HG03342 (cell line): Measurements from ENCODE around the gene DNAH6.
"Not testable (repeated sequence)": the region's sequence is repeated elsewhere in the genome, so short reads cannot be mapped to it uniquely, and the experiment has no call there.

Experiments
- ATAC-seq: cut with Tn5 transposase; IDR thresholded peaks from one replicate; pipeline ENCODE4 v1.9.1; 2021; ENCODE audit warnings: mild to moderate bottlenecking, moderate library complexity; ENCODE audit not compliant: unreplicated experiment

Gene DNAH6, protein sequence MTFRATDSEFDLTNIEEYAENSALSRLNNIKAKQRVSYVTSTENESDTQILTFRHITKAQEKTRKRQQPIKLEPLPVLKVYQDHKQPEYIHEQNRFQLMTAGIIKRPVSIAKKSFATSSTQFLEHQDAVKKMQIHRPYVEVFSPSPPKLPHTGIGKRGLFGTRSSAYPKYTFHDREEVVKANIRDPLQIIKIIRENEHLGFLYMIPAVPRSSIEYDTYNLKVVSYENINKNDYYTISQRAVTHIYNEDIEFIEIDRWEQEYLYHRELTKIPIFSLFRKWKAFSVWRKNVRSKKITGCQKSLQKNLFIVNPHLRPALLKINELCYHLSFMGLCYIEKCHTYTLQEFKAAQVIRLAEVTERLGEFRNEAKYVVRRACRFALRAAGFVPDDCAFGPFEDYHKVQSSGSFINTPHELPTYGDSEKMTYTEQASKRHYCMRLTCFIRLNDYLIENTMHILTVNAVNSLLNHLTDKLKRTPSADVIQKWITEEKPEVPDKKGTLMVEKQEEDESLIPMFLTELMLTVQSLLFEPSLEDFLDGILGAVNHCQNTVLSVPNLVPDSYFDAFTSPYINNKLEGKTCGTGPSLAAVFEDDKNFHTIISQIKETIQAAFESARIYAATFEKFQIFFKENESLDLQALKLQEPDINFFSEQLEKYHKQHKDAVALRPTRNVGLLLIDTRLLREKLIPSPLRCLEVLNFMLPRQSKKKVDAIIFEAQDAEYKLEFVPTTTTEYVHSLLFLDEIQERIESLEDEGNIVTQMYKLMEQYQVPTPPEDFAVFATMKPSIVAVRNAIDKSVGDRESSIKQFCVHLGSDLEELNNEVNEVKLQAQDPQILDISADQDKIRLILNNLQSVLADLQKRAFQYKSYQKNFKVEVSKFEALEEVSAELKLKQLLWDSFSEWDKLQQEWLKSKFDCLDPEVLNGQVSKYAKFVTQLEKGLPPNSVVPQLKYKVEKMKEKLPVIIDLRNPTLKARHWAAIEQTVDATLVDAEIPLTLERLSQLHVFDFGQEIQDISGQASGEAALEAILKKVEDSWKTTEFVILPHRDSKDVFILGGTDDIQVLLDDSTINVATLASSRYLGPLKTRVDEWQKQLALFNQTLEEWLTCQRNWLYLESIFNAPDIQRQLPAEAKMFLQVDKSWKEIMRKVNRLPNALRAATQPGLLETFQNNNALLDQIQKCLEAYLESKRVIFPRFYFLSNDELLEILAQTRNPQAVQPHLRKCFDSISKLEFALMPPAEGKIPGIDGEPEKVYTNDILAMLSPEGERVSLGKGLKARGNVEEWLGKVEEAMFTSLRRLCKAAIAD (N-terminal part only)

DNA sequence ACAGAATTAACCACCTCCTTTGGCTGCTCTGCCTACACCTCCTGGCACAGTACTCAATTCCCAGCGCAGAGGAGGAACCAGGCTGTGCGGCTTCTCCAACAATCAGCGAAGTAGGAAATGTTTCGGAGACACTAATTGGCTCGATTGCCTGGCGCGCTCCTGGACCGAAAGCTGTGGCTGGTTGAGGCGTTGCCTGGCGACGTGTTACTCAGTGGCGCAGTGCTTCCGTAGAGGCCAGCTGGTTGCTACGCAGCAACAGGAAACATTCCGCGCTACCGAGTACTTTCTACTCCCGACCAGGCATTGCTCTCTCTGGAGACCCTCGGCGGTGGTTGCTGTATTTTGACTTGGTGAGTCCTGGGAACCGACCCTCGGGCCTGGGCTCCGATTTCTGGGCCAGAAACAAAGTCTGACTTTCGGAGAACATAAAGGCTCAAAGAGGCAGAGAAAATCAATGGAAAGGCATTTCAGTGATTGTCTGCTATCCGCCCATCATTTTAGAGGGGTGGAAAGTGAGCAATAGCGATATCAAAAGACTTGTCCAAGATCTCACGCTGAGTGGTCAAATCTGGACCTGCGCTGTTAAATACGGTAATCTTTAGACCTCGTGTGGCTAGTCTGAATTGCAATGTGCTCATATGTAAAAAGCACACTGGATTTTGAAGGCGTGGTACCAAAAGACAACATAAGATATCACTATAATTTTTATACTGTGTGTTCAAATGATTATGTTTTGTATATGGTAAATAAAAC, at the start of gene DNAH6:
TSS of gene DNAH6 (plus strand) at position 265 of the 753 bp plus-strand sequence. CDS start 1,329 bp downstream, outside the sequence.
- peak; percentile 100 for ATAC-seq

- no peak for ATAC-seq
Measured at GRCh38 chr2:84467389-84467788, 48.9 kb upstream of the DNAH6 start.

DNA sequence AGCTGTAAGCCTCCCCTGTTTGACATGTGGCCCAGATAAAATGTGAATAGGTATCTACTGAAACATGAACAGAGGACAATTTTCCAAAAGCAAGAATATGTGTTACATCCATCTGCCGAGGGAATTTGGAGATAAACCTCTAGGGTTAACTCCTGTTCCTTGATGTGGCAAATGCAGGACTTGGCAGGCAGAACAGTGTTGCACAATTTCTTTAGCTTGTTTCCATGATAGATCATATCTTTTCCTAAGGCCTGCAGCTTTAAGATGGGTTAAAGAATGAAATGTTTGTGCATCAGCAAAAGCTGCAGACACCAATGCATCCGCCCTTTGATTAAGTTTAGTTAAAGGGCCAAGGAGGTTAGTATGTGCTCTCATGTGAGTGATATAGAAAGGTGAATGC, 43.9 kb upstream of the DNAH6 start:
- not testable (repeated sequence) for ATAC-seq

DNA sequence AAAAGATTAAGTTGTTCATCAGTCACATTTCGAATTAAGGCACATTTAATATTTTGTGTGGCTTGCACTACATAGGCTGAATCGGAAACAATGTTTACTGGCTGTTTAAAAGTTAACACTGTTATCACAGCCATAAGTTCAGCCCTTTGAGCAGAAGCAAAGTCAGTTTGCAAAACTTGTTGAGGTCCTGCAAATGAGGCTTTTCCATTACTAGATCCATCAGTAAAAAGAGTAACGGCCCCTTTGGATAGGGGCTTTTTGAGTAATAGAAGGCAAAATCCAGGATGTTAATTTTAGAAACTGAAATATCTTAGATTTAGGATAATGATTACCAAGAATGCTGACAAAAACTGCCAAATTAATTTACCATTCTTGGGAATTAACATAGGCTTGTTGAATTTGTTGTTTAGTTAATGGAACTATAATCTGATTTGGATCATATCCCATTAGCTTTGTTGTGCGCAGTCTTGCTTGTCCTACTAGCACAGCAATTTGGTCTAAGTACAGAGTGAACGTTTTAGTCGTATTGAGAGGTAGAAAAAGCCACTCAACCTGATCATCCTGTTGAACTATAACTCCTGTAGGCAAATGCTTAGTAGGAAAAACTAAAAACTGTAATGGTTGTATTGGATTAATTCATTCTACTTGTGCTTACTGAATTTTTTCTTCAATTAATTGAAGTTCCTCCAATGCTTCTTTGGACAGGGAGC, 43.3 kb upstream of the DNAH6 start:
- ATAC-seq: no peak

- ATAC-seq: no peak
Measured at GRCh38 chr2:84474176-84474575, 42.1 kb upstream of the DNAH6 start.

GRCh38 chr2:84477886-84478285, 38.4 kb upstream of the DNAH6 start:
- no peak for ATAC-seq

DNA sequence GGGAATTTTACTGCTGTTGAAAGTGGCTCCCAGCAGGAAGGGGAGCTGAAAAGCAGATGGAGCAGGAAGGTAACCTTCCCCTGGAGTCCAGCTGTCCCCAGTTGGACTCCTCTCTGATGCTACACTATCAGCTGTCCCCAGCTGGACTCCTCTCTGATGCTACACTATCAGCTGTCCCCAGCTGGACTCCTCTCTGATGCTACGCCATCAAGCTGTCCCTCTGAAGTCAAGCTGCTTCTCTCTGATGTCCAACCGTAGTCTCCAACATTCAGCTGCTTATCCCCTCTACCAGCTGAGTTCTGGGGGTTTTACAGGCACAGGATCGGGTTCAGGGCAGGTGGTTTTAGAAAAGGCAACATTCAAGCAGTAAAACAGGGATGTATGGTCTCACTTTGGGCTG, 37.4 kb upstream of the DNAH6 start:
- ATAC-seq: no peak

DNA sequence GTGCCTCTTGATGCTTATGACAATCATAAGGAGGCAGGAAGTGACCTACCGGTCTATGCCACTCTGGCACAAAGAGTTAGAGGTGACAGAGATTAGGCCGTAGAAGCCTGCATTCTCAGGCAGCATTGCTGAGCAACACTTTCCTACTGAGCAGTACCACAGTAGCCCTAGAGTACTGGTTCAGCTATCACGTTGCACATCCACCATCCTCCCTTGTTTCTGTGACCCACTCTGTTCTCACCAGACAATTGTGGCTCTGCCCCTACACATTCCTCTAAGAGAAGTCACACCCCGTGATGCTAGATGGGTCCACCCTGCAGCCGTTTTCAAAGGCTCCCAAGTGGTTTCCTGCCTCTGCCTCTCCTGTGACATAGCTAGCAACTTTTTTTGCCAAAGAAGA, 34.6 kb upstream of the DNAH6 start:
- no peak for ATAC-seq

DNA sequence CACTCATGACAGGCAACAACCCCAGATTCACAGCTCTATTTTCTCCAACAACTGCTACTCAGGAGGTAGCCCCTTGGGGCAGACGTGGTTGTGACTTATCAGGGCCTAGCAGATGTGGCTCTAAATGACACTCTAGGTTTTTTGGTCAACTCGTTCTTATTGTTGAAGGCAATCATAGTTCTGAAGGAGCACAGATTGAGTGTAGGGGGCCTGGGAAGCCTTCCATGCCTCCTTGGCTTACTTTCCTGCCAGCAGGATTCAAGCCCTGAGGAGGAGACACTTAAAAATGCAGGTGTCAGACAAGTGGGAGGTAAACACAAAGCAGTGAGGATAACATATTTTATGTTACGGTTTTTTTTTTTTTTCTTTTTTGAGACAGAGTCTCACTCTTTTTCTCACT, 33.7 kb upstream of the DNAH6 start:
- ATAC-seq: no peak

- ATAC-seq: no peak
Measured at GRCh38 chr2:84483320-84483719, 33.0 kb upstream of the DNAH6 start.

GRCh38 chr2:84486441-84487115, 29.7 kb upstream of the DNAH6 start:
- ATAC-seq: no peak

DNA sequence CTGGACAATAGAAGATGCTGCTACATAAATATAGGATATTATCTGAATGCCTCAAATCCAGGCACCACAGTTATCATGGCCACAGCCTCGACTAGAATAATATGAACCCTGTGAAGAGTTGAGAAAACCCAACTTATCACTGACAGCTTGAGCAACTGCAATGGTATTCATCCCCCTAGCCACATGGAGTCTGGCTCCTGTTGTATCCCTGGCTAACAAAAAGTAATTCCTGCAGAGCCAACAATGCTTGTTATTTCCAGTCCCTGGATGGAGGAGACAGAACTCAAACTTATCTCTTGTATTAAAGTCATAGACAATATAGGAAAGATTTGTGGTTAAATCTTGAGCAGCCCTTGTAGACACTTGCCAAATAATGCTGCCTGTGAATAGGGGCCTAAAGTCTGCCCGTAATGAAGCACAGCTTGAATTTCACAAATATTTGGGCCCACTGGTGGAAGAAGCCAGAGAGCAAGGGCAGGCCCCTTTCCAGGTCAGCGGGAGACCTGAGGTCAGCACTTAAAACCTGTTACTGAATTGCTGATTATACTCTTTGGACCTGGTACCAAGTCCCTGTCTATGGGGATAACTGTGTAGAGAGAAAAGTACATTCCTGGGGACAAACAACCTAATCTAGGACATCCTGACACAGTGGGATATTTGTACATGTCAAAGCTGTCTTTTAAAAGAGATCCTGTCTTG, 28.9 kb upstream of the DNAH6 start:
- no peak for ATAC-seq

GRCh38 chr2:84491256-84491655, 25.0 kb upstream of the DNAH6 start:
- no peak for ATAC-seq

GRCh38 chr2:84491741-84492140, 24.6 kb upstream of the DNAH6 start:
- no peak for ATAC-seq

DNA sequence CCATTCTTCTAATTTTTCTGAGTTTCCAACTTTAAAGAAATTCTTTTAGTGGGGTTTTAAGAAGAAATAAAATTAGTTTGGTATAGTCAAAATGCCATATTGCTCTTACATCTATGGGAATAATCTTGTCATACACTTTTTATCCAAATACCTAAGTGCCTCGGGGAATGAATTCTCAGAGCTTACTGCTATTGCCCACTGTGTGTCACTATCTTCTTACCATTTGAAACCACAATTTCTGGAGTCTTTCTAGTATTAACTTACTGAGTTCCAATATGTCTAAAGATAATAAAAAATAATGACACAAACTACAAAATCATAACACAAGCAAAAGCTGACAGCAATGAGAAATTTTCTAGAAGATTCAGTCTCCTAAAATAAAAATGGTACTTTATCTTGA, 23.7 kb upstream of the DNAH6 start:
- ATAC-seq: no peak

- no peak for ATAC-seq
Measured at GRCh38 chr2:84493514-84493913, 22.8 kb upstream of the DNAH6 start.

GRCh38 chr2:84494070-84494469, 22.2 kb upstream of the DNAH6 start:
- ATAC-seq: no peak

DNA sequence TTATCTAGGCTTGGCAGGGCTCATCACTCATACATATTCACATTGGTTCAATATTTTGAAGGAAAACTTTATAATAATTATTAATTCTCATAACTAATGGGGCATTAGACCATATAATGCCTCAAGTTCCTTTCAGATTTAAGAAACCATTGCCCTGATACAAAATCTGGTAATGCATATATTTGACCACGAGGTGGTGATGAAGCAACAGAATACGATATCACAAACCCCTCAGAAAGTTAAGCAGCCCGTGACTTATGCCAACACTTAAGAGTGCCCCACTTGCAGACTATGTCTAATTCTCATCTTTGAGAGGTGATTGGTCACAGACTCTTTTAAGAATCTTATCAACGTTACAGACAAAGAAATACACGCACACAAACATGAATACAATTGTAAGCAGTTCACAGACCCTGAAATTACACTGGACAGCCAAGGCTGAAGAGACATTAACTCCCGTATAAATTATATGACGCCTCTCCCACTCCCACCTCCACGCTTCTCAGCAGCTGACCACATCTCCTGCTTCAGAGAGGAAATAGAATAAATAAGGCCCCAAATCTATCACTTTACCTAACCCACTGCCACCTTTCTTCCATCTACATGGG, 20.7 kb upstream of the DNAH6 start:
- ATAC-seq: peak; percentile 85
